OCI-LY1 (cell line): ENCODE results near the gene SLC25A26.

ENCODE experiments used
- H2AFZ ChIP-seq: fragments of 200-600 bp; sonication (generic), shearing (Covaris generic); 2 replicates; pipeline ENCODE4 v1.6.0; 2014; ENCODE audit warnings: antibody characterized with exemption, mild to moderate bottlenecking, low read length
- H3F3A ChIP-seq: fragments of 200-600 bp; sonication (generic), shearing (Covaris generic); 2 replicates; pipeline ENCODE4 v1.6.0; 2014; ENCODE audit warnings: mild to moderate bottlenecking, antibody characterized with exemption, low read length, moderate library complexity; ENCODE audit not compliant: insufficient read depth
- H3K27ac ChIP-seq: fragments of 200-600 bp; sonication (generic); 2 replicates; pipeline ENCODE4 v1.5.1; 2014; ENCODE audit warnings: low read length, mixed run types, mild to moderate bottlenecking, low read depth; ENCODE audit not compliant: poor library complexity, severe bottlenecking
- H3K27me3 ChIP-seq: fragments of 200-600 bp; sonication (generic); 2 replicates; pipeline ENCODE4 v1.6.0; 2014; ENCODE audit warnings: antibody characterized with exemption, mild to moderate bottlenecking, low read length, moderate library complexity; ENCODE audit not compliant: insufficient read depth
- H3K36me3 ChIP-seq: fragments of 200-600 bp; sonication (generic); 2 replicates; pipeline ENCODE4 v1.6.1; 2014; ENCODE audit warnings: mild to moderate bottlenecking, antibody characterized with exemption, low read length, moderate library complexity, mixed read lengths; ENCODE audit not compliant: insufficient read depth
- H3K4me1 ChIP-seq: fragments of 200-600 bp; sonication (generic); 2 replicates; pipeline ENCODE4 v1.5.1; 2014; ENCODE audit warnings: mild to moderate bottlenecking, low read length, moderate library complexity; ENCODE audit not compliant: insufficient read depth, severe bottlenecking
- H3K4me2 ChIP-seq: fragments of 200-600 bp; sonication (generic), shearing (Covaris generic); 2 replicates; pipeline ENCODE4 v1.6.1; 2014; ENCODE audit warnings: low read length
- H3K4me3 ChIP-seq: fragments of 200-600 bp; sonication (generic); 2 replicates; pipeline ENCODE4 v1.5.1; 2014; ENCODE audit warnings: low read length, low read depth, mild to moderate bottlenecking, mixed read lengths; ENCODE audit not compliant: poor library complexity, severe bottlenecking
- H3K79me2 ChIP-seq: fragments of 200-600 bp; shearing (Covaris generic); 2 replicates; pipeline ENCODE4 v1.6.1; 2016; ENCODE audit warnings: mixed run types, low read length, mixed read lengths; ENCODE audit not compliant: insufficient read depth
- H3K9ac ChIP-seq: fragments of 200-600 bp; sonication (generic), shearing (Covaris generic); 2 replicates; pipeline ENCODE4 v1.6.1; 2014; ENCODE audit warnings: mild to moderate bottlenecking, low read length, mixed read lengths
- H3K9me2 ChIP-seq: fragments of 200-600 bp; sonication (generic), shearing (Covaris generic); 2 replicates; pipeline ENCODE4 v1.6.1; 2014; ENCODE audit warnings: low read depth, mild to moderate bottlenecking, low read length, mixed read lengths
- H3K9me3 ChIP-seq: fragments of 200-600 bp; shearing (Covaris generic); 2 replicates; pipeline ENCODE4 v1.6.1; 2014; ENCODE audit warnings: low read length, mixed read lengths
- H4K20me1 ChIP-seq: fragments of 200-600 bp; sonication (generic), shearing (Covaris generic); 2 replicates; pipeline ENCODE4 v1.6.0; 2016; ENCODE audit warnings: mild to moderate bottlenecking, low read length; ENCODE audit not compliant: insufficient read depth
- EZH2 ChIP-seq: fragments of 200-600 bp; sonication (generic), shearing (Covaris generic); IDR thresholded peaks from 2 replicates; pipeline ENCODE4 v1.8.0; 2017; ENCODE audit warnings: borderline replicate concordance, mixed run types, mild to moderate bottlenecking, antibody characterized with exemption, low read length, moderate library complexity, mixed read lengths
- TF ChIP-seq, protein P1 (sequence below): fragments of 200-600 bp; sonication (generic), shearing (Covaris generic); IDR thresholded peaks from 2 replicates; pipeline ENCODE4 v1.5.1; 2017; ENCODE audit warnings: mild to moderate bottlenecking, antibody characterized with exemption, low read length, moderate library complexity, mixed read lengths

Gene SLC25A26

DNA sequence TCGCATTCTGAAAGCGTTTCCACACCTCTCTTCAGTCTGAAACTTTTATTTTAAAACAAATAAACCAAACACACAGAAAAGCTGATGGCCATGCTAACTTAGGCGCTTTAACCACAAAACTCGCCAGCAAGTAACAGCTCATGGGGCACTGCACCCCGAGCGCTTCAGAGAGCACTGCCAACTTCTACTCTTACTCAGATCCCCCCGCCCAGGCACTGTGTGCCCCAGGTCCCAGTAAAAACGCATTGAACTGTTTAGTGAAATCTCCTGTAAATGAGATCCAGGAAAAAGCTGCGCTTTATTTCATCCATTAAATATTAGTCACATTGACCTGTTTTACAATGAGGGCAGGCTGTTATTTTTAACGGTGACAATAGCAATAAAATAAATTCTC, 180.4 kb downstream of the SLC25A26 start:
- Histone ChIP-seq H4K20me1 (no peaks in the 10 kb centered on the region), H3K9me3 (no peaks in the 10 kb centered on the region), H3K27ac (no peak overlapping the region), H2AFZ (no peak overlapping the region), H3K36me3 (no peaks in the 10 kb centered on the region), H3K4me3 (no peak overlapping the region), H3K4me1 (no peaks in the 10 kb centered on the region), H3K4me2 (no peak overlapping the region), H3K9me2 (no peaks in the 10 kb centered on the region), H3K79me2 (no peaks in the 10 kb centered on the region), H3F3A (no peaks in the 10 kb centered on the region), H3K9ac (no peak overlapping the region), H3K27me3 (no peaks in the 10 kb centered on the region)
- no peak for TF ChIP-seq EZH2
- TF ChIP-seq, protein P1, sequence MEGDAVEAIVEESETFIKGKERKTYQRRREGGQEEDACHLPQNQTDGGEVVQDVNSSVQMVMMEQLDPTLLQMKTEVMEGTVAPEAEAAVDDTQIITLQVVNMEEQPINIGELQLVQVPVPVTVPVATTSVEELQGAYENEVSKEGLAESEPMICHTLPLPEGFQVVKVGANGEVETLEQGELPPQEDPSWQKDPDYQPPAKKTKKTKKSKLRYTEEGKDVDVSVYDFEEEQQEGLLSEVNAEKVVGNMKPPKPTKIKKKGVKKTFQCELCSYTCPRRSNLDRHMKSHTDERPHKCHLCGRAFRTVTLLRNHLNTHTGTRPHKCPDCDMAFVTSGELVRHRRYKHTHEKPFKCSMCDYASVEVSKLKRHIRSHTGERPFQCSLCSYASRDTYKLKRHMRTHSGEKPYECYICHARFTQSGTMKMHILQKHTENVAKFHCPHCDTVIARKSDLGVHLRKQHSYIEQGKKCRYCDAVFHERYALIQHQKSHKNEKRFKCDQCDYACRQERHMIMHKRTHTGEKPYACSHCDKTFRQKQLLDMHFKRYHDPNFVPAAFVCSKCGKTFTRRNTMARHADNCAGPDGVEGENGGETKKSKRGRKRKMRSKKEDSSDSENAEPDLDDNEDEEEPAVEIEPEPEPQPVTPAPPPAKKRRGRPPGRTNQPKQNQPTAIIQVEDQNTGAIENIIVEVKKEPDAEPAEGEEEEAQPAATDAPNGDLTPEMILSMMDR = no peak

DNA sequence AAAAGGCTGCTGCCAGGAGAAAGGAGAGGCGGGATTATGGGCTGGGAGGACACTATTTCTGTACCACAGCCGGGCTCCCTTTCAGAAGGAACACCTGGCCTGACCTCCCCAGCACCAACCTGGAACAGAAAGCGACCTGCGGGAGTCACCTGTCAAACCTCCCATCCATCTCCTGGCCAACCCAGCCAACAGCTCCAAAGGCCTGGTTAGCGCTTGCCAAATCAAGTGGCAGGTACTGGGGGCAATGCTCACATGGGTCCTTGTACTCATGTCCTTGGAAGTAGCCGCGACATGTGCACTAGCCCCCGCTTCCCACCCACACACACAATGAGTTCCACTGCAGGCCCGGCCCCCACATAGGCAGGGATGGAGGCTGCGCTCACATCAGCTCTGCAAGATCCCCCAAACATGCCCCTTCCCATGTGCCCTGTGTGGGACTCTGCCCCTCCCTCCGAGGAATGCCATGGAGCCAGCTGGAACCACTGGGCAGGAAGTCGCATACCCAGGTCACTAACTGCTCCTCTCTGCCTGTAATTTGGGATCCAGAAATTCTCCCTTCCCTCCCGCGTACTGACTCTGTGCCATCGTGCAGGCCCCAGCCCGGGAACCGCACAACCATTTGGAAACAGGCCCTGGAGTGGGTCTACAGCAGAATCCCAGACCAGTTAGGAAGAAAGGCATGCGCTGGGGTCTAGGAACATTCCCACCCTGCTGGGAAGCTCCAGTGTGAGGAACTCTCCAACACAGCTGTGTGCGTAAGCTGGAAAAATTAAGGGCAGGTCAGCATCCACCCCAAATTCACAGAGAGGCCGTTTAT, 181.1 kb downstream of the SLC25A26 start:
- TF ChIP-seq, protein P1 = no peak
- TF ChIP-seq EZH2 = no peak
- H3K27me3 ChIP-seq = no peaks in the 10 kb centered on the region

GRCh38 chr3:66402596-66403290, 181.9 kb downstream of the SLC25A26 start:
- Histone ChIP-seq H3K9me2 (no peaks in the 10 kb centered on the region), H3K4me3 (no peak overlapping the region), H3K4me2 (no peak overlapping the region), H3K27me3 (no peaks in the 10 kb centered on the region), H3K9ac (no peak overlapping the region), H3K9me3 (no peaks in the 10 kb centered on the region), H4K20me1 (no peaks in the 10 kb centered on the region), H3F3A (no peaks in the 10 kb centered on the region), H3K27ac (no peak overlapping the region), H3K4me1 (no peaks in the 10 kb centered on the region), H3K36me3 (no peaks in the 10 kb centered on the region), H2AFZ (no peak overlapping the region), H3K79me2 (no peaks in the 10 kb centered on the region)
- no peak for TF ChIP-seq EZH2
- TF ChIP-seq, protein P1 = no peak

More for the DNA sequence above, 181.1 kb downstream of the SLC25A26 start:
- Histone ChIP-seq H3K9me3 (no peaks in the 10 kb centered on the region), H3K27ac (no peak overlapping the region), H3K36me3 (no peaks in the 10 kb centered on the region), H4K20me1 (no peaks in the 10 kb centered on the region), H3K79me2 (no peaks in the 10 kb centered on the region), H2AFZ (no peak overlapping the region), H3K9me2 (no peaks in the 10 kb centered on the region), H3K4me1 (no peaks in the 10 kb centered on the region), H3K4me2 (no peak overlapping the region), H3F3A (no peaks in the 10 kb centered on the region), H3K9ac (no peak overlapping the region), H3K4me3 (no peak overlapping the region)
